ENCODE measurements around the gene SPATA13. TPM values are rescaled to one million over a fixed set of nuclear protein-coding genes. Genes with fewer than 3 reads are reported as not detected.

The SPATA13 gene
- total and polyA plus RNA-seq, 12 donors, result 20.0 to 85.5 (median 31.0) TPM

DNA sequence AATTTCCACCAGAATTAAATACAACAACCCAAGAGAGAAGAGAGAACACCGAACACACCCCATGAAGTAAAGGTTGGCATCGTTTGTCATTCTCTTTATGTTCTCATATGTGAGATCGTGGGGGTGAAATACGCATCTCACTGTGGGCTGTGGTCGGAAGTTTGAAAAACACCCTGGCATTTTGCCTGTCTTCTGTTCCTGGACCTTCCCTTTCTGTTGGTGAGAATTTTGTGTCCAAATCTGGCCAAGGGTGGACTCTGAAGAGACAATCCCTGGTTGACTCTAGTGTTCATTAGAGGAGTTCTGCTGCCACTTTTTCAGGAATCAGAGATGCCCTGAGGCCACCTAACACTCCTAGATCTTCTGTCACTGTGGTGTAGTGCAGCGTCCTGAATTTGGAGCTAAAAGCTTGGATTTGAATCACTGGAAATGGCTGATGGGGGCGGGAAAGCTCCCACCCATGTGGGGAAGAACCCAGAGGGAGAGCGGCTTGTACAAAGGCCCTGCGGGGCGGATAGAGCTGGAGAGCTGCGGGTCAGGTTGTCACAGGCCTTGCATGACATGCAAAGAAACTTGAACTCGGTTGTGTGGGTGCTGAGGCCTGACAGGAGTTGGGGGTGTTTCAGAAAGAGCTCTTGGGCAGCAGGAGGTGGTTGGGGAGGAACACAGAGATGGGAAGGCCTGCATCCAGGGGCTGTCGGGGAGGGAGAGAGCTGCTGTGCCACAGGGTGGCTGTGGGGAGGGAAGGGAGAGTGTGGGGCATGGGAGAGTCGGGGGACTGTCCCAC lies 11.1 kb upstream of the SPATA13 start:
- Histone ChIP-seq H3K4me1 (replicated peaks in 1 of 2) (peaks cover 0 to 17% of the 10 kb centered on the region in 2 donors), H3K9me3 (replicated peaks in 1 of 3) (no peaks in the 10 kb centered on the region), H3K27ac (peak overlapping the region in 3 of 5 donors; percentile 29 to 87 (median 76)), H3K4me3 (no peak overlapping the region), H3K27me3 (no peaks in the 10 kb centered on the region), H3K36me3 (replicated peaks in 1 of 2) (no peaks in the 10 kb centered on the region)
- DNase-seq, result no peak
- TF ChIP-seq POLR2A (IDR thresholded peaks at IDR 0.05), result no peak
- no peak for TF ChIP-seq CTCF (IDR thresholded peaks at IDR 0.05)
- 90 to 94% (median 91%) methylated on average over 13 to 14 of the region's 14 CpGs for WGBS, 4 donors
- intact Hi-C loops (cut with DNase I), result loop anchor here (10.0 kb wide), 2 partner anchors 85 to 95 kb away; no protein-coding TSS in a partner anchor

DNA sequence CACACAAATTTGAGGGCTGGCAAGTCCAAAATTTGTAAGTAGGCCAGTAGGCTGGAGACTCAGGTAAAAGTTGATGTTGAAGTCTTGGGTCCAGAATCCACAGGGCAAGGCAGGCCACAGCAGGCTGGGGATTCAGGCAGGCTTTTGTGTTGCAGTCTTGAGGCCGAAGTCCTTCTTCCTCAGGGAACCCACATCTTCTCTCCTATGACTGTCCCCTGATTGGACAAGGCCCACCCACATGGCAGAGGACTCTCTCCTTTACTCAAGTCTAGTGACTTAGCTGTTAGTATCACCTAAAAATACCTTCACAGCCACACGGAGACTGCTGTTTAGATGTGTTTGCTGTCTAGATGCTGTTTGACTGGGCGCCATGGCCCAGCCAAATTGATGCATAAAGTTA lies 9.9 kb upstream of the SPATA13 start:
- no peak for TF ChIP-seq POLR2A (IDR thresholded peaks at IDR 0.05)
- no peak for TF ChIP-seq CTCF (IDR thresholded peaks at IDR 0.05)
- H3K27ac ChIP-seq, result no peak overlapping the region
- no peak overlapping the region for H3K4me3 ChIP-seq
- no peaks in the 10 kb centered on the region for H3K9me3 ChIP-seq (replicated peaks in 1 of 3)
- WGBS, 4 donors, result 95 to 100% (median 98%) methylated on average over 3 of the region's 3 CpGs
- H3K36me3 ChIP-seq (replicated peaks in 1 of 2), result no peaks in the 10 kb centered on the region
- intact Hi-C loops (cut with DNase I), result loop anchor here in 1 of 2 donors (10.0 kb wide), 1 partner anchor 86 kb away; no protein-coding TSS in a partner anchor
- DNase-seq, result no peak
- peaks cover 0 to 17% of the 10 kb centered on the region in 2 donors for H3K4me1 ChIP-seq (replicated peaks in 1 of 2)
- H3K27me3 ChIP-seq, result no peaks in the 10 kb centered on the region

- Histone ChIP-seq H3K9me3 (replicated peaks in 1 of 3) (no peaks in the 10 kb centered on the region), H3K27ac (no peak overlapping the region), H3K4me1 (replicated peaks in 1 of 2) (peaks cover 0 to 17% of the 10 kb centered on the region in 2 donors), H3K4me3 (no peak overlapping the region), H3K36me3 (replicated peaks in 1 of 2) (no peaks in the 10 kb centered on the region), H3K27me3 (no peaks in the 10 kb centered on the region)
- DNase-seq, result no peak
- intact Hi-C loops (cut with DNase I), result loop anchor here in 1 of 2 donors (10.0 kb wide), 1 partner anchor 87 kb away; no protein-coding TSS in a partner anchor
- TF ChIP-seq POLR2A (IDR thresholded peaks at IDR 0.05), result no peak
- 98 to 100% (median 99%) methylated on average over 2 of the region's 2 CpGs for WGBS, 4 donors
Measured at GRCh38 chr13:24151864-24152263, 8.7 kb upstream of the SPATA13 start.

GRCh38 chr13:24152292-24153214 lies 8.0 kb upstream of the SPATA13 start:
- intact Hi-C loops (cut with DNase I), result loop anchor here in 1 of 2 donors (10.0 kb wide), 1 partner anchor 88 kb away; no protein-coding TSS in a partner anchor
- no peak overlapping the region for H3K4me3 ChIP-seq
- no peaks in the 10 kb centered on the region for H3K36me3 ChIP-seq (replicated peaks in 1 of 2)
- no peaks in the 10 kb centered on the region for H3K27me3 ChIP-seq
- TF ChIP-seq POLR2A (IDR thresholded peaks at IDR 0.05) (no peak), CTCF (IDR thresholded peaks at IDR 0.05) (no peak)
- H3K9me3 ChIP-seq (replicated peaks in 1 of 3), result no peaks in the 10 kb centered on the region
- H3K27ac ChIP-seq, result no peak overlapping the region
- peaks cover 0 to 17% of the 10 kb centered on the region in 2 donors for H3K4me1 ChIP-seq (replicated peaks in 1 of 2)
- WGBS, 4 donors, result 88 to 93% (median 90%) methylated on average over 11 of the region's 11 CpGs
- DNase-seq, result no peak

Measured in adrenal gland (tissue), 12 donors.